Fibroblast of pulmonary artery (primary cell): Measurements from ENCODE around the gene SLC10A7.

ENCODE experiments used
- DNase-seq: peaks from one replicate; pipeline ENCODE4 v3.0.0-alpha.2; 2010; ENCODE audit warnings: low read depth
- H3K4me3 ChIP-seq: replicated peaks from 2 replicates; pipeline ENCODE4 v1.5.1; 2011; ENCODE audit warnings: low read depth, mild to moderate bottlenecking, control low read depth, low read length, moderate library complexity
- CTCF ChIP-seq: IDR thresholded peaks from 2 replicates; pipeline ENCODE4 v1.5.1; 2011; ENCODE audit warnings: mild to moderate bottlenecking, control low read depth, low read length, inconsistent platforms; ENCODE audit errors: missing control alignments

The SLC10A7 gene

GRCh38 chr4:146382194-146382593 lies 139.5 kb downstream of the SLC10A7 start:
- no peak for TF ChIP-seq CTCF
- no peak overlapping the region for H3K4me3 ChIP-seq
- no peak for DNase-seq

GRCh38 chr4:146381263-146381872 lies 140.4 kb downstream of the SLC10A7 start:
- no peak for TF ChIP-seq CTCF
- no peak for DNase-seq
- no peak overlapping the region for H3K4me3 ChIP-seq

- peak; percentile 29 for DNase-seq
- no peak overlapping the region for H3K4me3 ChIP-seq
- TF ChIP-seq CTCF = no peak
Observed at GRCh38 chr4:146379744-146380143, 142.0 kb downstream of the SLC10A7 start.

- peak; percentile 18 for DNase-seq
- TF ChIP-seq CTCF = no peak
- H3K4me3 ChIP-seq = no peak overlapping the region
Observed at GRCh38 chr4:146371812-146372211, 149.9 kb downstream of the SLC10A7 start.

GRCh38 chr4:146370841-146371240 lies 150.9 kb downstream of the SLC10A7 start:
- no peak overlapping the region for H3K4me3 ChIP-seq
- TF ChIP-seq CTCF = no peak
- peak; percentile 4 for DNase-seq

GRCh38 chr4:146369446-146369845 lies 152.3 kb downstream of the SLC10A7 start:
- H3K4me3 ChIP-seq = no peak overlapping the region
- TF ChIP-seq CTCF = no peak
- no peak for DNase-seq

- peak; percentile 70 for DNase-seq
- H3K4me3 ChIP-seq = no peak overlapping the region
- no peak for TF ChIP-seq CTCF
Observed at GRCh38 chr4:146368209-146368608, 153.5 kb downstream of the SLC10A7 start.
